SU-DHL-6 (cell line): Measurements from ENCODE around the gene TENM4.

Source experiments
- H2AFZ ChIP-seq: fragments of 200-600 bp; sonication (generic); 2 replicates; pipeline ENCODE4 v1.6.1; 2014; ENCODE audit warnings: low read depth, mild to moderate bottlenecking, moderate library complexity, mixed read lengths, antibody characterized with exemption, low read length; ENCODE audit not compliant: severe bottlenecking
- H3F3A ChIP-seq: fragments of 200-600 bp; shearing (Covaris generic); 2 replicates; pipeline ENCODE4 v1.6.0; 2016; ENCODE audit warnings: antibody characterized with exemption, mild to moderate bottlenecking; ENCODE audit not compliant: insufficient read depth
- H3K27ac ChIP-seq: fragments of 200-600 bp; sonication (generic); 2 replicates; pipeline ENCODE4 v1.5.1; 2016; ENCODE audit warnings: low read depth, mild to moderate bottlenecking, low read length, moderate library complexity, mixed read lengths
- H3K27me3 ChIP-seq: fragments of 200-600 bp; sonication (generic), shearing (Covaris generic); 2 replicates; pipeline ENCODE4 v1.6.0; 2014; ENCODE audit warnings: mild to moderate bottlenecking, low read length
- H3K36me3 ChIP-seq: fragments of 200-600 bp; sonication (generic); 2 replicates; pipeline ENCODE4 v1.6.1; 2014; ENCODE audit warnings: mild to moderate bottlenecking, low read length, mixed read lengths
- H3K4me2 ChIP-seq: fragments of 300-600, 200-600 bp; shearing (Covaris generic), sonication (generic); 2 replicates; pipeline ENCODE4 v1.6.0; 2014; ENCODE audit warnings: low read length, low read depth, mild to moderate bottlenecking; ENCODE audit not compliant: poor library complexity, severe bottlenecking
- H3K4me3 ChIP-seq: fragments of 200-600 bp; sonication (generic); 2 replicates; pipeline ENCODE4 v1.5.1; 2014; ENCODE audit warnings: antibody characterized with exemption, low read length, mild to moderate bottlenecking, mixed read lengths; ENCODE audit not compliant: insufficient read depth, poor library complexity, severe bottlenecking
- H3K79me2 ChIP-seq: fragments of 200-600 bp; sonication (generic); 2 replicates; pipeline ENCODE4 v1.6.1; 2014; ENCODE audit warnings: mild to moderate bottlenecking, low read length, moderate library complexity; ENCODE audit not compliant: insufficient read depth
- H3K9ac ChIP-seq: fragments of 200-600 bp; sonication (generic); 2 replicates; pipeline ENCODE4 v1.7.0; 2014; ENCODE audit warnings: mild to moderate bottlenecking, low read length
- H3K9me2 ChIP-seq: fragments of 200-600 bp; sonication (generic); replicated peaks from 2 replicates; pipeline ENCODE4 v1.6.1; 2014; ENCODE audit warnings: low read length; ENCODE audit not compliant: insufficient read depth
- H3K9me3 ChIP-seq: fragments of 200-600 bp; sonication (generic); 2 replicates; pipeline ENCODE4 v1.6.1; 2014; ENCODE audit warnings: low read length, mixed read lengths; ENCODE audit not compliant: insufficient read depth
- H4K20me1 ChIP-seq: fragments of 200-600 bp; sonication (generic); 2 replicates; pipeline ENCODE4 v1.6.1; 2014; ENCODE audit warnings: low read depth, mild to moderate bottlenecking, antibody characterized with exemption, low read length, moderate library complexity, mixed read lengths
- EZH2phosphoT487 ChIP-seq: fragments of 200-600 bp; sonication (generic), shearing (Covaris generic); conservative IDR thresholded peaks from 2 replicates; pipeline ENCODE4 v1.6.1; 2018; ENCODE audit warnings: mild to moderate bottlenecking, antibody characterized with exemption, low read length, moderate library complexity, mixed read lengths
- TF ChIP-seq, protein P1 (sequence below): fragments of 200-600 bp; sonication (generic); IDR thresholded peaks from one replicate; pipeline ENCODE4 v1.5.1; 2017; ENCODE audit warnings: antibody characterized with exemption, mild to moderate bottlenecking, low read length, moderate library complexity; ENCODE audit not compliant: insufficient read depth, poor library complexity, severe bottlenecking

TENM4 gene

GRCh38 chr11:79074547-79074946, 366.3 kb downstream of the TENM4 start:
- Histone ChIP-seq H3F3A (no peaks in the 10 kb centered on the region), H3K27ac (no peak overlapping the region), H3K4me2 (no peak overlapping the region), H3K9me3 (no peaks in the 10 kb centered on the region), H4K20me1 (no peaks in the 10 kb centered on the region), H3K36me3 (no peaks in the 10 kb centered on the region), H3K9me2 (no peaks in the 10 kb centered on the region), H3K79me2 (no peaks in the 10 kb centered on the region), H3K9ac (no peak overlapping the region), H3K4me3 (no peak overlapping the region), H3K27me3 (no peaks in the 10 kb centered on the region), H2AFZ (no peak overlapping the region)
- TF ChIP-seq EZH2phosphoT487 = no peak
- TF ChIP-seq, protein P1, sequence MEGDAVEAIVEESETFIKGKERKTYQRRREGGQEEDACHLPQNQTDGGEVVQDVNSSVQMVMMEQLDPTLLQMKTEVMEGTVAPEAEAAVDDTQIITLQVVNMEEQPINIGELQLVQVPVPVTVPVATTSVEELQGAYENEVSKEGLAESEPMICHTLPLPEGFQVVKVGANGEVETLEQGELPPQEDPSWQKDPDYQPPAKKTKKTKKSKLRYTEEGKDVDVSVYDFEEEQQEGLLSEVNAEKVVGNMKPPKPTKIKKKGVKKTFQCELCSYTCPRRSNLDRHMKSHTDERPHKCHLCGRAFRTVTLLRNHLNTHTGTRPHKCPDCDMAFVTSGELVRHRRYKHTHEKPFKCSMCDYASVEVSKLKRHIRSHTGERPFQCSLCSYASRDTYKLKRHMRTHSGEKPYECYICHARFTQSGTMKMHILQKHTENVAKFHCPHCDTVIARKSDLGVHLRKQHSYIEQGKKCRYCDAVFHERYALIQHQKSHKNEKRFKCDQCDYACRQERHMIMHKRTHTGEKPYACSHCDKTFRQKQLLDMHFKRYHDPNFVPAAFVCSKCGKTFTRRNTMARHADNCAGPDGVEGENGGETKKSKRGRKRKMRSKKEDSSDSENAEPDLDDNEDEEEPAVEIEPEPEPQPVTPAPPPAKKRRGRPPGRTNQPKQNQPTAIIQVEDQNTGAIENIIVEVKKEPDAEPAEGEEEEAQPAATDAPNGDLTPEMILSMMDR = no peak

DNA sequence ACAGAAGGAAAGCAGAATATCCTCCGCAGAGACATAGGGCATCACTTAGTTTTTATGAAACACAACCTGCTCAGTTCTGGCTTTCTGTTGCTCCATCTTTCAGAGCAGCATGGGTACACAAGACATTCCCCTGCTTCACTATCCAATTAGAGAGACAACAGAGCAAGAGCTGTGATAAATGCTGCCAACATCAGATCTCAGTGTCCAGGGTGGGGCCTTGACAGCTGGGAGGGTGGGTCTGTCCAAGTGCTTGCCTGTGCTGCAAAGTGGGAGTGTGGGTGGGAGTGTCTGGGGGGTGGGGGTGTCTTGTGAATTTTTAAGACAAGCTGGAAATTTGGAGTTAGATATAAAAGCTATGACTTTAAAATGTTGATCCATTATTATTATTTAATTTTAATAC, 369.6 kb downstream of the TENM4 start:
- Histone ChIP-seq H3K27me3 (no peaks in the 10 kb centered on the region), H3F3A (no peaks in the 10 kb centered on the region), H2AFZ (no peak overlapping the region), H3K79me2 (no peaks in the 10 kb centered on the region), H3K4me3 (no peak overlapping the region), H4K20me1 (no peaks in the 10 kb centered on the region), H3K9me2 (no peaks in the 10 kb centered on the region), H3K4me2 (no peak overlapping the region), H3K9me3 (no peaks in the 10 kb centered on the region), H3K9ac (no peak overlapping the region), H3K27ac (no peak overlapping the region), H3K36me3 (no peaks in the 10 kb centered on the region)
- TF ChIP-seq EZH2phosphoT487 = no peak
- TF ChIP-seq, protein P1 = no peak

- Histone ChIP-seq H3K4me3 (no peak overlapping the region), H3K9me2 (no peaks in the 10 kb centered on the region), H4K20me1 (no peaks in the 10 kb centered on the region), H3K9ac (no peak overlapping the region), H3K79me2 (no peaks in the 10 kb centered on the region), H3K4me2 (no peak overlapping the region), H3K36me3 (no peaks in the 10 kb centered on the region), H2AFZ (no peak overlapping the region), H3F3A (no peaks in the 10 kb centered on the region), H3K27me3 (no peaks in the 10 kb centered on the region), H3K9me3 (no peaks in the 10 kb centered on the region), H3K27ac (no peak overlapping the region)
- TF ChIP-seq EZH2phosphoT487 = no peak
- TF ChIP-seq, protein P1 = no peak
Measured at GRCh38 chr11:79070518-79070917, 370.3 kb downstream of the TENM4 start.
